ENCODE results near the gene CENPP.

GRCh38 chr9:92603100-92603499, 277.3 kb downstream of the CENPP start:
- no peak for TF ChIP-seq CTCF (IDR thresholded peaks at IDR 0.05; ENCODE audit: low read length)
- TF ChIP-seq EZH2 (IDR thresholded peaks at IDR 0.05; ENCODE audit: borderline replicate concordance, low read length), result no peak

Data from OCI-LY1 (cell line).